ENCODE data around the gene SRSF4. TPM values are rescaled to one million over a fixed set of nuclear protein-coding genes. Genes with fewer than 3 reads are reported as not detected.
A peak's percentile ranks its signal among the peaks of the same experiment; 100 is the strongest.

The SRSF4 gene
- total and polyA plus RNA-seq, 9 of the 15 experiments (the other 6 are each of a cell fraction or from before 2014, with no cell fraction given) = 15.9 to 132 (median 82.0) TPM

GRCh38 chr1:29230553-29231378 lies 49.1 kb upstream of the SRSF4 start, which contains the start of gene MECR (continued):
- TF ChIP-seq SP2 (IDR thresholded peaks at IDR 0.05; ENCODE audit: extremely low read depth, low read depth, low read length, poor library complexity, severe bottlenecking) (no peak), SETDB1 (IDR thresholded peaks at IDR 0.05; ENCODE audit: low read length) (peak; percentile 87), FOXA3 (CRISPR knock-in tag; conservative IDR thresholded peaks at IDR 0.05 in 1 of 2, IDR thresholded peaks at IDR 0.05 in 1 of 2) (peak in 1 of 2 experiments; percentile 61; a peak in 1 of 4 replicates), TAL1 (IDR thresholded peaks at IDR 0.05) (no peak), SNIP1 (IDR thresholded peaks at IDR 0.05; ENCODE audit: low read depth) (peak; percentile 85), ZBTB1 (CRISPR knock-in tag; IDR thresholded peaks at IDR 0.05; ENCODE audit: borderline replicate concordance, low read depth) (0 out of 2 replicates have a peak, but pooled peaks have one; percentile 3), RB1 (IDR thresholded peaks at IDR 0.05; ENCODE audit: low read depth) (peak; percentile 68; the same call in 1 of the 2 replicates), ZNF76 (CRISPR knock-in tag; IDR thresholded peaks at IDR 0.05; ENCODE audit: borderline replicate concordance) (0 out of 2 replicates have a peak, but pooled peaks have one; percentile 55), ZNF232 (CRISPR knock-in tag; IDR thresholded peaks at IDR 0.05) (peak; percentile 31; the same call in 1 of the 2 replicates), ZKSCAN8 (CRISPR knock-in tag; IDR thresholded peaks at IDR 0.05) (no peak), RAD21 (CRISPR knock-in tag; conservative IDR thresholded peaks at IDR 0.05 in 1 of 2, IDR thresholded peaks at IDR 0.05 in 1 of 2) (peak in 1 of 2 experiments; percentile 3; a peak in 1 of 4 replicates), ZNF586 (CRISPR knock-in tag; conservative IDR thresholded peaks at IDR 0.05) (no peak), STAT5B (CRISPR knock-in tag; IDR thresholded peaks at IDR 0.05) (no peak), NFIC (IDR thresholded peaks at IDR 0.05) (peak; percentile 71), HDAC1 (IDR thresholded peaks at IDR 0.05) (peak; percentile 72 to 97; a peak in 3 of 4 replicates), MAX (CRISPR knock-in tag; IDR thresholded peaks at IDR 0.05) (peak; percentile 99), POLR2B (IDR thresholded peaks at IDR 0.05; ENCODE audit: low read depth, partially characterized antibody) (peak; percentile 76), MCM5 (IDR thresholded peaks at IDR 0.05; ENCODE audit: low read depth) (no peak), ZNF239 (CRISPR knock-in tag; IDR thresholded peaks at IDR 0.05) (no peak), ZHX1 (conservative IDR thresholded peaks at IDR 0.05; ENCODE audit: low read length) (peak; percentile 63; the same call in 1 of the 2 replicates), ARHGAP35 (IDR thresholded peaks at IDR 0.05; ENCODE audit: partially characterized antibody) (no peak), ZNF830 (CRISPR knock-in tag; IDR thresholded peaks at IDR 0.05) (peak; percentile 88; the same call in 1 of the 2 replicates), CCAR2 (IDR thresholded peaks at IDR 0.05; ENCODE audit: low read depth, low read length) (no peak), TCFL5 (CRISPR knock-in tag; conservative IDR thresholded peaks at IDR 0.05) (no peak), FOXK2 (conservative IDR thresholded peaks at IDR 0.05 in 1 of 2, IDR thresholded peaks at IDR 0.05 in 1 of 2; ENCODE audit: low read depth in 2 of 2) (peak; percentile 91 to 95), TAF1 (IDR thresholded peaks at IDR 0.05; ENCODE audit: control insufficient read depth, extremely low read depth, insufficient read depth, low read length, severe bottlenecking) (peak; percentile 79)

Measured in K562 (cell line).